H1 (cell line): ENCODE results near the gene SLC43A1. TPM values are rescaled to one million over a fixed set of nuclear protein-coding genes. Genes with fewer than 3 reads are reported as not detected.

Source experiments
- CTCF ChIA-PET: fragments of 300-600 bp; sonication (Branson Sonifier 250); formaldehyde crosslinking; loops from one replicate; lab custom pipeline; 2021; ENCODE audit not compliant: partially characterized antibody; lab: Charles Lee
- POLR2A ChIA-PET: fragments of 300-600 bp; sonication (Branson Sonifier 250); formaldehyde crosslinking; loops from one replicate; lab custom pipeline; 2021; ENCODE audit warnings: inconsistent platforms; ENCODE audit not compliant: partially characterized antibody; lab: Charles Lee
- DNase-seq, 2 experiments: peaks; one replicate each; pipeline versions ENCODE4 v3.0.0 to v3.0.0-alpha.2; 2010 to 2022; ENCODE audit warnings: low spot score in 2 of 2, low read depth in 1 of 2, mixed read lengths in 1 of 2
- FAIRE-seq: peaks from 2 replicates; lab custom pipeline; 2011; peaks lifted over from hg19 to GRCh38; lab: Jason Lieb, UNC
- H2AFZ ChIP-seq: 2 replicates; pipeline ENCODE4 v1.8.1; 2012; ENCODE audit warnings: low read length, inconsistent platforms
- H2AK5ac ChIP-seq: 2 replicates; pipeline ENCODE4 v1.6.1; 2013; ENCODE audit warnings: low read depth, low read length
- H2BK120ac ChIP-seq: replicated peaks from 2 replicates; pipeline ENCODE3; 2013; ENCODE audit warnings: low read depth, low read length, inconsistent platforms
- H2BK12ac ChIP-seq: 2 replicates; pipeline ENCODE4 v1.6.1; 2013; ENCODE audit warnings: low read depth, low read length
- H2BK15ac ChIP-seq: 2 replicates; pipeline ENCODE4 v1.6.1; 2013; ENCODE audit warnings: low read length
- H2BK20ac ChIP-seq: 2 replicates; pipeline ENCODE4 v1.6.1; 2013; ENCODE audit warnings: low read length
- H2BK5ac ChIP-seq: 2 replicates; pipeline ENCODE4 v1.6.1; 2013; ENCODE audit warnings: low read depth, low read length
- H3K14ac ChIP-seq: 2 replicates; pipeline ENCODE4 v1.6.1; 2013; ENCODE audit warnings: inconsistent platforms; ENCODE audit not compliant: insufficient read length
- H3K18ac ChIP-seq: 2 replicates; pipeline ENCODE4 v1.6.1; 2013; ENCODE audit warnings: low read length; ENCODE audit errors: extremely low read depth
- H3K23ac ChIP-seq: 2 replicates; pipeline ENCODE4 v1.6.1; 2013; ENCODE audit warnings: inconsistent platforms; ENCODE audit not compliant: insufficient read length
- H3K23me2 ChIP-seq: 2 replicates; pipeline ENCODE4 v1.6.1; 2013; ENCODE audit warnings: low read depth, low read length
- H3K27ac ChIP-seq: 2 replicates; pipeline ENCODE4 v1.6.1; 2011; ENCODE audit warnings: low read depth, low read length, inconsistent platforms
- H3K27me3 ChIP-seq, 4 experiments: replicated peaks in 1 of 4; 1 replicate in 1 of 4; 2 replicates in 3 of 4; pipeline versions ENCODE4 v1.6.1 to v1.8.1; 2011 to 2013; ENCODE audit warnings: low read length in 3 of 4, mild to moderate bottlenecking in 3 of 4, inconsistent platforms in 2 of 4, mixed read lengths in 2 of 4, moderate library complexity in 1 of 4; ENCODE audit not compliant: control insufficient read depth in 3 of 4, insufficient read depth in 3 of 4; ENCODE audit errors: extremely low read depth in 1 of 4
- H3K36me3 ChIP-seq, 4 experiments: 2 replicates each; pipeline versions ENCODE4 v1.6.1 to v1.8.1; 2011 to 2013; ENCODE audit warnings: mild to moderate bottlenecking in 4 of 4, low read length in 3 of 4, moderate library complexity in 2 of 4, control low read depth in 1 of 4, inconsistent platforms in 1 of 4; ENCODE audit not compliant: insufficient read depth in 4 of 4, control insufficient read depth in 2 of 4
- H3K4ac ChIP-seq: replicated peaks from 2 replicates; pipeline ENCODE3; 2013; ENCODE audit warnings: low read length, low read depth, mixed read lengths, inconsistent platforms; ENCODE audit not compliant: insufficient read length
- H3K4me1 ChIP-seq, 4 experiments: replicated peaks in 1 of 4; 1 replicate in 1 of 4; 2 replicates in 3 of 4; pipeline versions ENCODE4 v1.6.1 to v1.8.1; 2011 to 2013; ENCODE audit warnings: low read length in 3 of 4, inconsistent platforms in 2 of 4, mixed read lengths in 1 of 4; ENCODE audit not compliant: insufficient read depth in 4 of 4, control insufficient read depth in 3 of 4
- H3K4me2 ChIP-seq, 2 experiments: 2 replicates each; pipeline versions ENCODE4 v1.6.1 to v1.8.1; 2011 to 2013; ENCODE audit warnings: low read depth in 2 of 2, low read length in 2 of 2, control low read depth in 1 of 2, inconsistent platforms in 1 of 2, mild to moderate bottlenecking in 1 of 2; ENCODE audit not compliant: insufficient read depth in 1 of 2
- H3K4me3 ChIP-seq, 4 experiments: fragments of 200-600, 300-600 bp in 1 of 4; sonication (generic), shearing (Covaris generic), sonication (Bioruptor Twin) in 1 of 4; 2 replicates each; pipeline versions ENCODE4 v1.5.1 to v1.8.1; 2011 to 2016; ENCODE audit warnings: low read length in 4 of 4, low read depth in 3 of 4, control low read depth in 2 of 4, inconsistent platforms in 2 of 4, mild to moderate bottlenecking in 2 of 4, mixed read lengths in 1 of 4, moderate library complexity in 1 of 4; ENCODE audit not compliant: insufficient read depth in 2 of 4; ENCODE audit errors: extremely low read depth in 1 of 4
- H3K56ac ChIP-seq: replicated peaks from 2 replicates; pipeline ENCODE3; 2013; ENCODE audit warnings: low read depth, mild to moderate bottlenecking, mixed read lengths, low read length, inconsistent platforms; ENCODE audit not compliant: insufficient read length
- H3K79me1 ChIP-seq: 2 replicates; pipeline ENCODE4 v1.6.1; 2013; ENCODE audit warnings: low read depth, low read length, control low read depth
- H3K79me2 ChIP-seq, 2 experiments: 2 replicates each; pipeline versions ENCODE4 v1.6.1 to v1.8.1; 2012 to 2013; ENCODE audit warnings: low read length in 2 of 2, mild to moderate bottlenecking in 2 of 2, inconsistent platforms in 1 of 2; ENCODE audit not compliant: insufficient read depth in 2 of 2, control insufficient read depth in 1 of 2
- H3K9ac ChIP-seq, 4 experiments: replicated peaks in 1 of 4; 1 replicate in 1 of 4; 2 replicates in 3 of 4; pipeline versions ENCODE4 v1.6.1 to v1.8.1; 2011 to 2013; ENCODE audit warnings: low read depth in 3 of 4, low read length in 3 of 4, control low read depth in 2 of 4, mild to moderate bottlenecking in 2 of 4, moderate library complexity in 2 of 4, inconsistent platforms in 1 of 4; ENCODE audit errors: extremely low read depth in 1 of 4
- H3K9me3 ChIP-seq, 2 experiments: 2 replicates each; pipeline versions ENCODE4 v1.6.1 to v1.8.1; 2012 to 2013; ENCODE audit warnings: mild to moderate bottlenecking in 2 of 2, moderate library complexity in 2 of 2, control low read depth in 1 of 2, inconsistent platforms in 1 of 2, low read depth in 1 of 2, low read length in 1 of 2, mixed read lengths in 1 of 2; ENCODE audit not compliant: insufficient read depth in 2 of 2
- H4K20me1 ChIP-seq, 2 experiments: replicated peaks in 1 of 2; 2 replicates each; pipeline versions ENCODE3 to v1.8.1; 2011 to 2013; ENCODE audit warnings: inconsistent platforms in 2 of 2, low read length in 2 of 2, mild to moderate bottlenecking in 1 of 2; ENCODE audit not compliant: insufficient read depth in 2 of 2, control insufficient read depth in 1 of 2
- H4K5ac ChIP-seq: 2 replicates; pipeline ENCODE4 v1.6.1; 2013; ENCODE audit warnings: low read length, low read depth, mixed read lengths, inconsistent platforms; ENCODE audit not compliant: insufficient read length
- H4K8ac ChIP-seq: 2 replicates; pipeline ENCODE4 v1.8.0; 2013; ENCODE audit warnings: mild to moderate bottlenecking, moderate library complexity, low read length, inconsistent platforms; ENCODE audit not compliant: insufficient read depth; ENCODE audit errors: extremely low read depth
- H4K91ac ChIP-seq: replicated peaks from 2 replicates; pipeline ENCODE3; 2013; ENCODE audit warnings: low read length, mixed read lengths, inconsistent platforms; ENCODE audit not compliant: insufficient read length
- BRCA1 ChIP-seq: IDR thresholded peaks from 2 replicates; pipeline ENCODE4 v1.6.1; 2012; ENCODE audit warnings: low read depth, low read length, improper control_type of control experiment
- CBX8 ChIP-seq: fragments of 300-800, 300-1000 bp; sonication (generic); IDR thresholded peaks from 2 replicates; pipeline ENCODE4 v1.7.1; 2016; ENCODE audit warnings: low read depth, low read length, borderline replicate concordance
- NRF1 ChIP-seq: IDR thresholded peaks from 2 replicates; pipeline ENCODE4 v1.6.1; 2011; ENCODE audit warnings: mild to moderate bottlenecking, low read depth, low read length, improper control_type of control experiment
- RBBP5 ChIP-seq: IDR thresholded peaks from 2 replicates; pipeline ENCODE4 v1.7.1; 2012; ENCODE audit warnings: low read depth, mild to moderate bottlenecking, inconsistent platforms, low read length, moderate library complexity, borderline replicate concordance
- SIN3A ChIP-seq, 2 experiments: IDR thresholded peaks in 1 of 2; conservative IDR thresholded peaks in 1 of 2; 2 replicates each; pipeline ENCODE4 v1.6.1; 2011 to 2012; ENCODE audit warnings: low read length in 2 of 2, improper control_type of control experiment in 1 of 2, low read depth in 1 of 2, mild to moderate bottlenecking in 1 of 2
- SP4 ChIP-seq: IDR thresholded peaks from 2 replicates; pipeline ENCODE4 v1.6.1; 2012; ENCODE audit warnings: low read length, inconsistent platforms
- TCF12 ChIP-seq: IDR thresholded peaks from 2 replicates; pipeline ENCODE4 v1.6.1; 2011; ENCODE audit warnings: low read depth, mild to moderate bottlenecking, low read length
- YY1 ChIP-seq: IDR thresholded peaks from 2 replicates; pipeline ENCODE4 v1.6.1; 2011; ENCODE audit warnings: low read depth, mild to moderate bottlenecking, low read length
- WGBS, 2 experiments: shearing (Covaris generic) in 1 of 2; methylation state at CpG; one replicate each; pipeline versions ENCODE4 v1.1.6 to v1.1.7; 2013 to 2015; ENCODE audit warnings: low lambda C conversion rate in 2 of 2, mixed read lengths in 2 of 2, inconsistent platforms in 1 of 2, low coverage in 1 of 2, missing lambda C conversion rate in 1 of 2; ENCODE audit not compliant: insufficient replicate concordance in 2 of 2, insufficient coverage in 1 of 2, insufficient read length in 1 of 2; ENCODE audit errors: extremely low coverage in 1 of 2, missing lambda C conversion rate in 1 of 2; 5-methylcytosine and 5-hydroxymethylcytosine counted together
- polyA plus RNA-seq, 7 experiments: library from polyadenylated mRNA; depleted of rRNA in 3 of 7; stranded (reverse) in 5 of 7; unstranded in 2 of 7; fragments of >200 nt in 5 of 7; fragments of 200-250 nt in 2 of 7; gene quantifications; 1 replicate in 5 of 7; 2 replicates in 1 of 7; 4 replicates in 1 of 7; pipeline versions ENCODE4 v1.2.1 to v1.2.3, GENCODE V29; 2011 to 2013; ENCODE audit warnings: missing spikeins in 2 of 7, mixed read lengths in 2 of 7
- total RNA-seq: library from RNA; stranded (reverse); fragmentation: NEBNext Ultra II Directional; extraction: Animal tissue kit (Norgen Biotek cat#: 25700); gene quantifications from 2 replicates; pipeline ENCODE4 v1.2.1, GENCODE V29; 2021

Gene SLC43A1
- total and polyA plus RNA-seq, 2 of the 8 experiments (the other 6 are each of a cell fraction or from before 2014, with no cell fraction given) = 34.5 to 58.0 TPM

DNA sequence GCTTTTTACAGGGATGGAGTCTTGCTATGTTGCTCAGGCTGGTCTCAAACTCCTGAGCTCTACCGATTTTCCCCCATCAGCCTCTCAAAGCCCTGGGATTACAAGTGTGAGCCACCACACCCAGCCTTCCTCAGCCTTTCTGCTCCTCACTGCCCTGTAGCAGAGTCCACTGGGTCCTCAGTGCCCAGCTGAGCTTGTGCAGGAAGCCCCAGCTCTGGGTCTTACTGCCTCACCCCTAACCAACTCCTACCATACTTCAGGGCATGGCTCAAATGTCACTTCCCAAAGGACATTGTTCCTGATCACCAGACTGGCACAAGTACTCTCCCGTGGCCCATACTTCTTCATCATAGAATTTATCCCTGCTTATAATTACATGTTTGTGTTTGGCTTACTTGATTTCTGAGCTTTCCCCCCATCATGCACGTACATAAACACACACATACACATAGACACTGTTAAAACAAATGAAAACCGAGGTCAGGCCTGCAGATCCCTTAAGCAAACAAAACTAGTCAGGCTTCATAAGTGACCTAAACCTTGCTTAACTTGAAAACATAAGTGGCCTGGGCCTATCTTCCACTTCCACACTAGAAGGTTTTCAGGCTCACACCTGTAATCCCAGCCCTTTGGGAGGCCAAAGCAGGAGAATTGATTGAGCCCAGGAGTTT, 74.6 kb downstream of the SLC43A1 start:
- H3K56ac ChIP-seq = no peak overlapping the region
- H2BK20ac ChIP-seq = no peak overlapping the region
- no peak overlapping the region for H2BK12ac ChIP-seq
- H3K9ac ChIP-seq = no peak overlapping the region
- no peak overlapping the region for H2AK5ac ChIP-seq
- no peak overlapping the region for H4K8ac ChIP-seq
- no peak overlapping the region for H2BK15ac ChIP-seq
- no peaks in the 10 kb centered on the region for H4K20me1 ChIP-seq
- H2BK5ac ChIP-seq = no peak overlapping the region
- no peak for TF ChIP-seq YY1
- no peak for TF ChIP-seq SP4
- no peak for TF ChIP-seq SIN3A (conservative IDR thresholded peaks at IDR 0.05 in 1 of 2, IDR thresholded peaks at IDR 0.05 in 1 of 2; ENCODE audit: low read depth in 1 of 2, low read length in 2 of 2)
- no peak for TF ChIP-seq CBX8
- TF ChIP-seq RBBP5 = no peak
- no peak for TF ChIP-seq BRCA1
- no peak for TF ChIP-seq TCF12
- TF ChIP-seq NRF1 = no peak
- no peak for FAIRE-seq
- H3K4me2 ChIP-seq = no peak overlapping the region
- H3K4me3 ChIP-seq = no peak overlapping the region
- H3K27me3 ChIP-seq = no peaks in the 10 kb centered on the region
- no peak for DNase-seq
- ChIA-PET CTCF (interaction anchor here (1.1 to 12.5 kb wide), 9 partner anchors 10 to 102 kb away, joined by 3 to 97 read pairs (median 6); partner anchors contain the start of genes P2RX3 and RTN4RL2), POLR2A (interaction anchor here (1.4 to 1.5 kb wide), 2 partner anchors 34 to 38 kb away, joined by 3 read pairs; no protein-coding TSS in a partner anchor)
- no peak overlapping the region for H2BK120ac ChIP-seq
- H3K27ac ChIP-seq = no peak overlapping the region
- H3K18ac ChIP-seq = no peak overlapping the region
- no peak overlapping the region for H3K23ac ChIP-seq
- H3K14ac ChIP-seq = no peak overlapping the region
- H3K4ac ChIP-seq = no peak overlapping the region
- H3K79me2 ChIP-seq = no peaks in the 10 kb centered on the region
- WGBS, 2 experiments = 81% methylated on average over 4 of the region's 4 CpGs; no CpG with 5 or more reads in 1 of the 2 experiments
- no peaks in the 10 kb centered on the region for H3K79me1 ChIP-seq
- H3K9me3 ChIP-seq = no peaks in the 10 kb centered on the region
- H4K91ac ChIP-seq = no peak overlapping the region
- no peaks in the 10 kb centered on the region for H3K23me2 ChIP-seq
- no peaks in the 10 kb centered on the region for H3K36me3 ChIP-seq
- H3K4me1 ChIP-seq = no peaks in the 10 kb centered on the region
- no peak overlapping the region for H2AFZ ChIP-seq
- no peak overlapping the region for H4K5ac ChIP-seq
